GM19328 (cell line): Measurements from ENCODE around the gene TCF15.
"Not testable (repeated sequence)": the region's sequence is repeated elsewhere in the genome, so short reads cannot be mapped to it uniquely, and the experiment has no call there.

Experiments used
- ATAC-seq: cut with Tn5 transposase; IDR thresholded peaks from one replicate; pipeline ENCODE4 v1.9.1; 2021; ENCODE audit warnings: mild to moderate bottlenecking, moderate library complexity; ENCODE audit not compliant: unreplicated experiment

The TCF15 gene

GRCh38 chr20:584161-584970, 25.7 kb downstream of the TCF15 start:
- ATAC-seq, result no peak

- ATAC-seq, result no peak
Observed at GRCh38 chr20:582204-582603, 27.9 kb downstream of the TCF15 start.

- ATAC-seq, result not testable (repeated sequence)
Observed at GRCh38 chr20:578940-579690, 31.0 kb downstream of the TCF15 start.

- ATAC-seq, result no peak
Observed at GRCh38 chr20:577167-577791, 32.8 kb downstream of the TCF15 start.

GRCh38 chr20:576156-576555, 34.0 kb downstream of the TCF15 start:
- no peak for ATAC-seq

GRCh38 chr20:575230-575629, 34.9 kb downstream of the TCF15 start:
- ATAC-seq, result no peak

- no peak for ATAC-seq
Observed at GRCh38 chr20:574297-574942, 35.7 kb downstream of the TCF15 start.

- no peak for ATAC-seq
Observed at GRCh38 chr20:573414-574296, 36.5 kb downstream of the TCF15 start.

GRCh38 chr20:572727-573126, 37.4 kb downstream of the TCF15 start:
- no peak for ATAC-seq

GRCh38 chr20:571754-572441, 38.2 kb downstream of the TCF15 start:
- ATAC-seq, result no peak

GRCh38 chr20:568673-569415, 41.3 kb downstream of the TCF15 start:
- ATAC-seq, result no peak

GRCh38 chr20:568097-568652, 41.9 kb downstream of the TCF15 start:
- no peak for ATAC-seq

GRCh38 chr20:564192-564591, 45.9 kb downstream of the TCF15 start:
- ATAC-seq, result no peak

GRCh38 chr20:563187-563586, 46.9 kb downstream of the TCF15 start:
- ATAC-seq, result no peak

GRCh38 chr20:562232-562897, 47.7 kb downstream of the TCF15 start:
- ATAC-seq, result no peak

- no peak for ATAC-seq
Observed at GRCh38 chr20:561437-562231, 48.5 kb downstream of the TCF15 start.

- ATAC-seq, result no peak
Observed at GRCh38 chr20:560680-561079, 49.4 kb downstream of the TCF15 start.
